GM12872 (cell line): Measurements from ENCODE around the gene GPR35.

Source experiments
- CTCF ChIP-seq: IDR thresholded peaks from 3 replicates; pipeline ENCODE4 v1.5.1; 2011; ENCODE audit warnings: low read depth, mild to moderate bottlenecking, low read length, moderate library complexity; ENCODE audit not compliant: insufficient read depth

GPR35 gene

DNA sequence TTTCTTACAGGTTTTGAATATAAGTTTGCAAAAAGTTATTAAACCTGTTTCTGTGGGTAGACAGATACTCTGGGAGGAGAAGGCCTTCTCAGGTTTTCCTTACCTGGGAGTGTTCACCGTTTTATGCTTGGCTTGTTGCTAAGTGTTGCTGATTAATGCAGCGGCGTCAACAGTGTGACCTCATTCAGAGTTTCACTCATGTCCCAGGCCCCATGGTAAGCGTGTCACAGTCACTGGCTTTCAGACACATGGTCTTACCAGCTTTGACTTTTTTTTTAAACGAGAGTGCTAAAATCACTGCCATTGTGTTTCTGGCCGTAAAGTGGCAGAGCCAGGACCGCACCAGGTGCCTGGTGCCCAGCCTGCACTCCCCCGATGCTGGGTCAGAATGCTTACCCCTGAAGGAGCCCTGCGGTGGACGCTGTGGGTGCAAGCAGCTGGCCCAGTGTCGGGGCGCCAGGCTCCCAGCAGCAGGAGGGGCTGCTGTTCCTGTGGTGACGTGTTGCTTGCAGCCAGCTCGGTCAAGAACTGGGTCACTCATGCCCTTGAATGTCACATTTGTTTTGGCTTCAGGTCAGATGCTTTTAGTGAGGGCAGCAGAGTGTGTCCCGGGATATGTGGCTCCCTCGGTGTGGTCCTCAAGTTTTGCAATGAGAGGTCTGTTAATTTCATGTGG is 35.3 kb upstream of the GPR35 start:
- no peak for TF ChIP-seq CTCF

DNA sequence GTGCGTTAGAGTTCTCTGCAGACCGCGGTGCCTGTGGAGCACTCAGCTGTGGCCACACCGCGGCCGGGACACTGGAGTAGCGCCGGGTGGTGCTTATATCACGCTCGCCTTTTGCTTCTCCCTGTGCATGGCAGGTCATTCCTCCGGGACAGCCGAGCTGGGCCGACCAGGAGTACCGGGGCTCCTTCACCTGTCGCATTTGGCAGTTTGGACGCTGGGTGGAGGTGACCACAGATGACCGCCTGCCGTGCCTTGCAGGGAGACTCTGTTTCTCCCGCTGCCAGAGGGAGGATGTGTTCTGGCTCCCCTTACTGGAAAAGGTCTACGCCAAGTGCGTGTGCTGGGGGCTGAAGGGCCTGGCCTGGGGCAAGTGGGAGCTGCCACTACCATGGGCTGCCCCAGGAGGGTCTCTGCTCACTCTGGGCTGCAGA is 34.6 kb upstream of the GPR35 start:
- TF ChIP-seq CTCF = no peak

- no peak for TF ChIP-seq CTCF
Measured at GRCh38 chr2:240591226-240591625, 34.1 kb upstream of the GPR35 start.

- no peak for TF ChIP-seq CTCF
Measured at GRCh38 chr2:240591784-240592183, 33.5 kb upstream of the GPR35 start.

GRCh38 chr2:240593026-240593702 is 32.1 kb upstream of the GPR35 start:
- no peak for TF ChIP-seq CTCF

DNA sequence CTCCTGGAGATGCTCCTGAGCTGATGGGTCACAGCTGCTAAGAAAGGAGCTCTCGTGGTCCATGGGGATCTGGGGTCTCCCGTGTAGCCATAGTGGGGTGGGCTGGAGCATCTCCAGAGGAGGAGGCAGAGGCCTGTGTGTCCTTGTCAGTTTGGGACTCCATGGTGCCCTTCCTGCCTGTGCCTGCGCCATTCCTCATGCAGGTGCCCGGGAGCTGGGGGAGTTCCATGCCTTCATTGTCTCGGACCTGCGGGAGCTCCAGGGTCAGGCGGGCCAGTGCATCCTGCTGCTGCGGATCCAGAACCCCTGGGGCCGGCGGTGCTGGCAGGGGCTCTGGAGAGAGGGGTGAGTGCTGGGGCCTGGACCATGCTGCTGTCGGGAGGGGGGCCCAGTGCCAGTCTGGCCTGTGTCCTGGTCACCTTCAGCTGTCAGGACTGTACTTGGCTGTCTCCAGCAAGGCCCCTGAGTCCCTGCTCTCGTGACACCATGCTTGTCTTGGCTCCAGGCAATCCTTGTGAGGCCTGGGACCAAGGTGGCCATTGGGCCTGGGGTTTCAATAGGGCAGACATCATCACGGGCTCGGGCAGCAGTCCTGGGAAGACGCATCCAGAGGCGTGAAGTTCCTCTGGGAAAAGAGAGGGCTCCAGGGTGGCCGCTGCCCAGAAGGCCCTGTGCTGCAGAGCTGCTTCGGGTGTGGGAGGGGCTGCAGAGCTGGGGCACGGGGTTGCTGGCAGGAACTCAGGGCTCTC is 31.4 kb upstream of the GPR35 start:
- no peak for TF ChIP-seq CTCF
